ENCODE measurements around the gene ZNF827. TPM values are rescaled to one million over a fixed set of nuclear protein-coding genes. Genes with fewer than 3 reads are reported as not detected.

Gene ZNF827
- total and polyA plus RNA-seq, 9 of the 15 experiments (the other 6 are each of a cell fraction or from before 2014, with no cell fraction given), result 0.07 to 0.40 TPM; not detected in 7

- no peak overlapping the region for H2AFZ ChIP-seq (ENCODE audit: low read depth, low read length)
- intact Hi-C loops (cut with micrococcal nuclease) (no loop called here), in situ Hi-C loops (cut with MboI) (no loop called here)
- no TSS peak for BruUV-seq (replicated peaks)
- CTCF ChIA-PET (ENCODE audit: low intra/inter-chr PET ratio), result no interaction called here
- no peak overlapping the region for H3K4me2 ChIP-seq (ENCODE audit: insufficient read depth, low read length)
- H3K79me2 ChIP-seq (ENCODE audit: control insufficient read depth, insufficient read depth, low read length), result no peaks in the 10 kb centered on the region
- H3K9ac ChIP-seq (ENCODE audit: insufficient read depth in 1 of 2, low read depth in 2 of 2, low read length in 2 of 2), result no peak overlapping the region
- no peaks in the 10 kb centered on the region for H3K9me1 ChIP-seq (ENCODE audit: control insufficient read depth, insufficient read depth, low read length)
- no peak for ATAC-seq
- H3K27ac ChIP-seq (ENCODE audit: extremely low read depth, low read depth, low read length), result no peak overlapping the region
- H3K4me3 ChIP-seq, result no peak overlapping the region
- H3K27me3 ChIP-seq (ENCODE audit: control insufficient read depth in 2 of 2, insufficient read depth in 2 of 2, low read length in 2 of 2), result peaks cover 0 to 8% of the 10 kb centered on the region in 2 experiments; a peak in 1 of 5 replicates
- no peaks in the 10 kb centered on the region for H3K36me3 ChIP-seq (ENCODE audit: control insufficient read depth, insufficient read depth, low read length)
- POLR2A ChIA-PET, result no interaction called here
- no peaks in the 10 kb centered on the region for H3K9me3 ChIP-seq (replicated peaks; ENCODE audit: control insufficient read depth, insufficient read depth, low read depth, low read length)
- no peaks in the 10 kb centered on the region for H3K4me1 ChIP-seq (replicated peaks in 1 of 2; ENCODE audit: control insufficient read depth in 2 of 2, insufficient read depth in 2 of 2, low read length in 2 of 2)
- TF ChIP-seq ESRRA (IDR thresholded peaks at IDR 0.05; ENCODE audit: borderline replicate concordance, low read depth) (no peak), C11orf30 (IDR thresholded peaks at IDR 0.05; ENCODE audit: low read depth) (no peak), RFX5 (IDR thresholded peaks at IDR 0.05; ENCODE audit: low read depth, low read length) (no peak), SNIP1 (IDR thresholded peaks at IDR 0.05; ENCODE audit: low read depth) (no peak), PCBP1 (IDR thresholded peaks at IDR 0.05; ENCODE audit: low read depth, low read length, poor library complexity, severe bottlenecking) (no peak), NBN (IDR thresholded peaks at IDR 0.05; ENCODE audit: low read depth) (no peak), ZBTB9 (CRISPR knock-in tag; IDR thresholded peaks at IDR 0.05) (no peak), ZBTB2 (IDR thresholded peaks at IDR 0.05) (no peak), CCAR2 (IDR thresholded peaks at IDR 0.05; ENCODE audit: low read depth, low read length) (no peak), NFXL1 (CRISPR knock-in tag; IDR thresholded peaks at IDR 0.05) (no peak), ZNF280B (CRISPR knock-in tag; IDR thresholded peaks at IDR 0.05) (no peak), ZNF583 (CRISPR knock-in tag; IDR thresholded peaks at IDR 0.05) (no peak), ZNF57 (CRISPR knock-in tag; IDR thresholded peaks at IDR 0.05) (no peak)
- no peak for FAIRE-seq
- WGBS (ENCODE audit: insufficient coverage, low coverage, missing lambda C conversion rate), result 1% methylated on average over 15 of the region's 16 CpGs
- DNase-seq (ENCODE audit: extremely low read depth in 1 of 4, low spot score in 3 of 4), result no peak
- no peaks in the 10 kb centered on the region for H4K20me1 ChIP-seq (replicated peaks; ENCODE audit: control insufficient read depth, insufficient read depth, low read length)
Observed at GRCh38 chr4:145861336-145862318, 77.0 kb downstream of the ZNF827 start.

All from K562 (cell line).